ENCODE results near the gene CAMK2N2.
"Not testable (repeated sequence)": the region's sequence is repeated elsewhere in the genome, so short reads cannot be mapped to it uniquely, and the experiment has no call there.

The CAMK2N2 gene

DNA sequence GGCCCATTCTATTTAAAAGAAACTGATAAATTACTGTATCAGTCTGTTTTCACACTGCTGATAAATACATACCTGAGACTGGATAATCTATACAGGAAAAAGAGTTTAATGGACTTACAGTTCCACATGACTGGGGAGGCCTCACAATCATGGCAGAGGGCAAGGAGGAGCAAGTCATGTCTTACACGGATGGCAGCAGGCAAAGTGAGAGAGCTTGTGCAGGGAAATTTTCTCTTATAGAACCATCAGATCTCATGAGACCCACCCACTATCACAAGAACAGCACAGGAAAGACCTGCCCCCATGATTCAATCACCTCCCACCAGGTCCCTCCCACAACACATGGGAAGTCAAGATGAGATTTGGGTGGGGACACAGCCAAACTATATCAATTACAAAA lies 5.9 kb upstream of the CAMK2N2 start:
- not testable (repeated sequence) for DNase-seq

DNA sequence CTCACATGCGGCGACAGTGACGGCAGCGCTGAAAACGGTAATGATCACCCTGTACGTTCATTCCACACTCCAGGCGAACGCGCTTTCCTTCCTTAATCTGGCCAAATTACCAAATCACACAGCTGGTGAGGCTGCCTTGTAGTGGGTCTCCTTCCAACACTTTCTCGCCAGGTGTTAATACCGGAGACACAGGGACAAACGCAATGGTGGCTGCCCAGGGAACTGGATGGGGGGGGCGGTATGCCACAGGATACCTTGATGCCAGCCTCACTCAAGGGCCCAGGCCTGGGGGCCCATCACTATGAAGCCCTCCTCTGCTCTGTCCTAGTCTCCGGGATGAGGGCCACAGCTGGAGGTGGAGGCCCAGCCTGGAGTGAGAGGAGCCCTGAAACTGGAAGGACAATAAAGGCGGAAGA lies 1.4 kb upstream of the CAMK2N2 start:
- no peak for DNase-seq

DNA sequence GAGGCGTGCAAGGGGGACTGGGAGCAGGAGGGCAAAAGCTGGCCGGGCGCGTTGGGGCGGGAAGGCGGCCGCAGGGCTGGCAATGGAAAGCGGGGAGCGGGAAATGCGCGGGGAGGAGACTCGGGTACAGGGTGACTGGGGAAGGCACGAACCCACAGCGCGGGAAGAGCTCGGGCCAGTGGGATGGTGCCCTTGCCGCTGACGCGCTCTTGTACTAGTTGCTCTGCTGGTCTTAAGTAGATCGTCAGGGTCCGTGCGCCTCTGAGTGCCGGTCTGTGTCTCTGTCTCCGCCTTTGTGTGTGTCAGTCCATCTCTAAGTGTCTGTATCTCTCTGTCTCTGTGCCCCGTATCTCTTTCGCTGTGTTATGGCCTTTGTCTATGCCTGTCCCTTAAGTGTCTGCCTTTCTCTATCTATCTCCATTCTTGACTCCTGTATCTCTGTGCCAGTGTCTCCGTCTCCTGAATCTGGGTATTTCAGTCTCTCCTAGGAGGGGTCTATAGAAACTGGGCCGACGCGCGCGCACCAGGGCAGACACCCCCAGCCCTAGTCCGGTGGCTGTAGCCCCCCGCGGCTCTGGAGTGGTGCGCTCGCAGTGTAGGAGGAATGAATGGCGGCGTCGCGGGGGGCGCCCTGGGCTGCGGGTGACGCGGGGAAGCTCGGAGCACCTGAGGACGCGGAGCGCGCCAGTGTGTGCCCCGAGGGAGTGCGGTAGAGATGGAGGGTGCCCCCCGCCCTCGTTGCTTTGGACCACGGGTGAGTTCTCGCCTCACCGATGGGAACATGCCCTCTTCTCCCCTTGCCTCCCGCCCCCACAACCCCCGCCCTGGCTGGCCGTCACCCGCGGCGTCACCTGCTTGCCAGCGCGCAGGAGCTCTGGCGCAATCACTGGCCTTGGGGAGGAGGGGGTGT lies 756 bp upstream of the CAMK2N2 start:
- DNase-seq: peak; percentile 12

DNA sequence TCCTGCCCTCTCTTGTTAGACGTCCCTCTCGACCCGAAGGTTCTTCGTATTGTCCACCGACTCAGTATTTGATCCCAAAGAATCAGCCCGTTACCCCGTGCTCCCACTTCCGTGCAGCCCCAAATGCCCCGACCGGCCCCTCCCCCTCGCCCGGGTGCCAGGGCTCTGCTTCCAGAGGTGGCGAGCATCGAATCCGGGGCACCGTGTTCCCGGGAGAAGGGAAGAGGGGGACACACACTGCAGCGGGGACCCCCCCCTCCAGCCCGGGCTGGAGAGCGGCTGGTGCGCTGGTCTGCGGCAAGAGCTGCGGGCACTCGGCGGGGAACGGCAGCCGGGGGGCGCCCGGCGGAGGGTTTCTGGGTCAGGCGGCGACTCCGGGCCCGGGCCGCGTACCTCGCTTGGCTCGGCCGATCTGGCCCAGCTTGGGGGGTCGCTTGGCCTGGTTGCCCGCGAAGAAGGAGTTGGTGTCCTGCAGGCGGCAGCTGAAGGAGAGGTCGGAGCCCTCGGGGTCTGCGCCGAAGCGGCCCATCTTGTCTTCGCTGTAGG lies 556 bp downstream of the CAMK2N2 start:
- DNase-seq: no peak

DNA sequence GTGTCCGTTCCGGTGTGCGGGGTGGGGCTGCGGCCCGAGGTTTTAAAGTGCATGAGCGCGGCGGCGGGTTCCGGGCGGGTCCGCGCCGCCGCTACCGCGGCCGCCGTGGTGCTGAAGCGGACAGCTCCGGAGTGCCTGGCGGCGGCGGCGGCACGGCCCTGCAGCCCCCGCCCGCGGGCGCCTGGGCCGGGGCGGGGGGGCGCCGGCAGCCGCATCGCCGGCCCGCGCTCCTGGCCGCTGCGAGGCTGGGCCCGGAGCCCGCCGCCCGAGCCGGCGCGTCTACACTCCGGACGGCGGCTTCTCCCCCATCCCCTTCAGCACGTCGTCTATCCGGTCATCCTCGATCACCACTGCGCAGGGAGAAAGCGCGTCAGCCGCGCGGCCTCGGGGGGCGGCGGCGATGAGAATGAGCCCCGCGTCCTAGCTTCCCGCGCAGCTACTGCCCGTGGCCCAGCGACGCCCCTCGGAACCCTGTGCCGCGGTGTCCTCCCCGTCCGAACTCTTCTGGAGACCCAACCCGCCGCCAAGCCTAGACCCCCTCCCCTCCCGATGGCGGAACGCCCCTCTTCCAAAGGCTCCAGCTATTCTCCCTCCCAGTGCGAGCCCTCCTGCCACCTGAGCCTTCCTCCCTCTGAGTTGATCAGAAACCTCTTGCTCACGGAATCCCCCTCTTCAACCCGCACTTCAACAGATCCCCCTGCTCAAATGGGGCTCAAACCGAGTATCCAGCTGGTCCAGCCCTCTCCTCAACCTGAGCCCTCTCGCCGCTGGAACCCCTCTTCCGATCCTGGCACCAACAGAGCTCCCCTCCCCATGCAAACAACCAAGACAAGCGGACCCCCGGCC lies 1.3 kb downstream of the CAMK2N2 start:
- DNase-seq: no peak

DNA sequence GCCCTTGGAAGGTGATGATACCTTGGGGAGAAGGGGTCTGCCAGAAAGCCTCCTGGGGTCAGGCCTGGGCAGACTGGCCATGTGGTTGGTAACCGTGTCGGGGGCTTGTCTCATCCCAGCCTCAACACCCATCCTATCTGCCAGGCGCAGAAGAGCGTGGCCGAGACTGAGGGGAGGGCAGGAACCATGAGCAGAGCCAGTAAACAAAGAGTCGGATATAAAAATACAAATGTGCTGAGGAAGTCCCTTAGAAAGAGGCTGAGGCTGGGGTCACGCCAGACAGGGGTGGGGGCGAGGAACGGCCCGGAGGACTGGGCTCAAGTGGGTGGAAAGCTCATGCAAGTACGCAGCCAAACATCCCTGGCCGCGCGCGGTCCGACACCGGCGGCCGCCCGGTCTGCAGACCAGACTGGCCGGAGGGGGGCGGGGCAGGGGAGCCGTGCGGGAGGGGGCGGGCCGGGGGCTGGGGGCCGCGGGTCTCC lies 1.9 kb downstream of the CAMK2N2 start:
- no peak for DNase-seq

DNA sequence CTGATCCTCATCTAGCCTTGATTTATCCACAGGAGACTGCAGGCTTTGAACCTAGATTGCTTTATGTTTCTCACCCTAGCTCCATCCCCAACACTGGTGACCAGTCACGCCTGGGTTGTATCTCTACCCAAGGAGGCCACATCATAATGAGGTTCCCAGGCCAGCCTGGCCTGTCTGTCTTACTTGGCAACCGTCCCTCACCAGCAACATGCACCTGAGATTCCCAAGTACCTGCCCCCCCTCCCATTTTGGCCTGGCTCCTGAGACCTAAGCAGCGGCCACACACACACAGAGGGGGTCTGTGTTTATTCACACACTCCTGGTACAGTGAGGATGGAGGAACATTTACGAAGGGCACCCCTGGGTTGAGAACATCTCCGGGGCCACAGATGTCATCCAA lies 2.4 kb downstream of the CAMK2N2 start:
- no peak for DNase-seq

DNA sequence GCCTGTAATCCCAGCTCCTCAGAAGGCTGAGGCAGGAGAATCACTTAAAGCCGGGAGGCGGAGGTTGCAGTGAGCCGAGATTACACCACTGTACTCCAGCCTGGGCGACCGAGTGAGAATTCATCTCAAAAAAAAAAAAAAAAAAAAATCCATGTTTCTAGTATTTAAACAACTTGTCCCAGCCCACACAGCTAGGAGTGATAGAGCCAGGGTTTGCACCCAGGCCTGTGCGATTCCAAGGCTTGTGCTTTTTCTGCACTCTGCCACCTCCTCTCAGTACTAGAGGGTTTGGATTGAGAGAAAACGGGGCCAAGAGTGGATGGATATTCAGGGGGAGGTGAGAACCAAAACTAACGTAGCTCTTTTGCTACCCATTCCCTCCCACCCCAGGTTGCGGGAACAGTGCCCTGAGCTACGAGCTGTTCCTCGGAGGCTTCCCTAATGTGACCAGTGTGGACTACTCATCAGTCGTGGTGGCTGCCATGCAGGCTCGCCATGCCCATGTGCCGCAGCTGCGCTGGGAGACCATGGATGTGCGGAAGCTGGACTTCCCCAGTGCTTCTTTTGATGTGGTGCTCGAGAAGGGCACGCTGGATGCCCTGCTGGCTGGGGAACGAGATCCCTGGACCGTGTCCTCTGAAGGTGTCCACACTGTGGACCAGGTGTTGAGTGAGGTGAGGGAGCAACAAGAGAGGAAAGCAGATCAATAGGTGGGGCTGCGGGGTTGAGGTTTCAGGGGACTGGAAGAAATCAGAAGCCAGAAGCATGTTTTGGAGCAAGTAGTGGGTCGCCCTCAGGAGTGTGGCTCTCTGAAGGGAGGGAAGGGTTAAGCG lies 4.1 kb downstream of the CAMK2N2 start:
- no peak for DNase-seq

DNA sequence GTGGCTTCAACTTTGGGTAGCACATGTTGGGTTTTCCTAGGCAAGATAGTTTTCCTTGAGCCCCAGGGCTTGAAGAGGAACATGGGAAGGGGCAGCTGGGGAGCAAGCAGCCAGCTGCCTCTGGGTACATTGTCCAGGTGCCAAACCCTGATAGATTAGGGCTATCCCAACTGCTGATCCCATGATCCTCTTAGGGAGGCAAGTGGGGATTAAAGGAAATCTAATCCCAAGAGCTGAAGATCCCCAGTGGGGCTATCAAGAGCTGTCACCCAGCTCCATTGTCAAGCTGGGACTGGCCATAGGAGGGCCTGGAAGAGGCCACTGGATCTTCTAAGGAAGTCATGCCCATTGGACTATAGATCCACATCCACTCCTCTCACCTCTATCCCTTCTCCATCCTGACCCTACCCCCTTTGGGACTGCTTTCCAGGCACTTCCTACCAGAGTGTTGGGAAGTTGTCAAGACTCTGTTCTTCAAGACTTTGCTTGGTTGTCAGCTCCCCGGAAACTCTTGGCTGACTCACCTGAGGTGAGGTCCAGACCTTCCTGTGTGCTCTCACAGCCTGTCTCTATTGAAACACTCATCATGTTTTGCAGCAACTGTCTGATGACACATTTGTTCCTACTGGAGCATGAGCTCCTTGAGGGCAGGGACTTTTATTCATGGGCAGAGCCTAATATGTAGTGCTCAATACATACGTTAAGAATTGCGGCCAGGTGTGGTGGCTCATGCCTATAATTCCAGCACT lies 5.9 kb downstream of the CAMK2N2 start:
- DNase-seq: peak; percentile 51

DNA sequence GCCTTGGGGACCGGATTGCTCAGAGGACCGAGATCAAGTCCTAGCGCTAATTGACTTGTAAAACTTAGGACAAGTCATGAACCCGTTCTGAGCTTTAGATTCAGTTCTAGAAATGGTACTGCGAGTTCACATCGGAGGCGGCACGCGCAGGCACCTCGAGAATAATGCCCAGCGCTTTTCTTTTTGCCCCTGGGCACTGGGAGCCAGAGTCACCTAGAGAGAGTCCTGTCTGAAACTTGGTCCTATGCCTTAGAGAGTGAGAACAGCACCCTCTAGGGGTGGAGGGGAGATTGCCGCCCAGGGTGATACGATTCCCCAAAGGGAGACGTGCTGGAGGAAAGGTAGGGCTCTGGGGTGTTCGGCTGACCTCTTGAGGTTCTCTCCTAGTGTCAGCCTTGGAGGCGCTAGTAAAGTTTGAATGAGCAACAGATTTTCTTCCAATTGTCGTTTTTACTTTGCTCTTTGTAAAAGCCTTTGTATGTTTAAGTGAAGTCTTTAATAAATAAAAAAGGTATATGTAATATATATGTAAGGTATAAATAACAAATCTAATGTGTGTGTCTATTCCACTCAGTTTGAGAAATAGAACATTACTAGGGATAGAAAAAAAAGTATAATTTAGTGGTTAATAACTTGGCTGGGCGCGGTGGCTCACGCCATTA lies 11.1 kb downstream of the CAMK2N2 start:
- DNase-seq: peak; percentile 83

DNA sequence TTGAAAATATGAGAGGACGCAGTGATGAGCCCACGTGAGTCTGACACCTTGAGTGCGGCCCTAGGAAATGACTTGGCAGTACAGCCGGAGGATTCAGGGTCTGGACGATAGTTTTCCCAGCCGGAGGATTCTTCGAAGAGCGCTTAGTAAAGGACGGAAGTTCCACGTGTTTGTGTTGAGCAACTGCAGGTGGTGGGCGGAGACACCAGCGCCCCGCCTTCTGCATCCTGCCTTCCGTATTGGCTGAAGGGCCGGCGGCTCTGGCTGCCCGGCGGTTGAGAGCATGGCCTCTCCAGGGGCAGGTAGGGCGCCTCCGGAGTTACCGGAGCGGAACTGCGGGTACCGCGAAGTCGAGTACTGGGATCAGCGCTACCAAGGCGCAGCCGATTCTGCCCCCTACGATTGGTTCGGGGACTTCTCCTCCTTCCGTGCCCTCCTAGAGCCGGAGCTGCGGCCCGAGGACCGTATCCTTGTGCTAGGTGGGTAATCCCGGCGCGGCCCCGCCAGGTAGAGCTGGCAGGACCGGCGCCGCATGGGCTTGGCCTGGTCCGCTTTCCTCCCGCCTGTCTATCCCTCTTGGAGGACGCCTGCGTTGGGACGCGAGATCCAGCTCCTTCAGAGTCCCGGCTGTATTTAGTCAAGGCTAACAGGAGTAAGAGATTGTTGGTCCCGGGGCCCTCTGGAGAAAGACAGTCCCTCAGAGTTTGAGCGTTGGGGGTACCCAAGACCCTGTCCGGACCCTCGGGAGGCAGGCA lies 11.8 kb downstream of the CAMK2N2 start, which contains the start of gene EEF1AKMT4:
Gene EEF1AKMT4 (plus strand): TSS at position 261 of the 755 bp plus-strand sequence. CDS start 23 bp downstream, at position 284.
- DNase-seq: peak; percentile 97

DNA sequence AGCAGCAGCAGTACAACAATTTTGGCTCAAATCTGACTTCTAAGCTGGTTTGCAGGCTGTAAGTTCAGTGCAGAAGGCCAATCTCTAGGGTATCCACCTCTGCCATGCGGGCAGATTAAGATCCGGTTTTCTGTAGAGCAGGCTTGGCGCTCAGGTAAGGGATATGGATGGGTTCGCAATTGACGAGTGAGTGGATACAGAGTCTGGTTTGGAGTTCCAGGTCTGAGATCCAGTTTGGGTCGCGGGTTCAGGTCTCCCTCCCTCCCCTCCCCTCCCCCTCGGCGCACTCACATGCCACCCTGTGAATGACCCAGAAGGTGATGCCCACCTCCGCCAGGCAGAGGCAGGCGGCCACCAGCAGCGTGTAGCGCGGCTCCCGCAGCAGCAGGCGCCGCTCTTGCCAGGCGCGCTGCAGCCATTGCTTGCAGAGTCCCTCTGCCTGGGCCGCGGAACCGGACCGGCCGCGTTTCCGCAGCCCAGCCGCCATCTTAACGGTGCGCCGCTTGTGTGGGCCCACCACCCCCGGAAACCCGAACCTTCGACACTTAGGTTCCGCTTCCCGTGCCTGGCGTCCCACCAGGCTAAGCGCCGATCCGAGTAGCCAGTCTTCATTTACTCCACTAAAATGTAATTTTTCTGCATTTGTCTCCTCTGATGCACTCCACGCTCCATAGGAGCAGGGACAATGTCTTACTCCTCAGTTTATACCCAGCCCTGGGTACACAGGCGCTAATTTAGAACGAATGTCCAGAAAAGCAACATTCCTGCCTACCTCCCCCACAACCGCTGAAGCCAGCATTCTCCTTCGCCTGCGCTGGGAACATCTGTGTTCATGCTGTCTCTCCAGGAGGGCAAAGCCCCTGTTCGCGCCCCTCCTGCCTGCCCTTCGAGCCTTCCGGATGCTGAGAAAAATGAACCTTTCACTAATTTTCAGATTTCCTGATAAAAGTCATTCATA lies 12.6 kb downstream of the CAMK2N2 start, which contains the start of gene ALG3:
Gene ALG3 (minus strand): TSS at position 509 of the 958 bp plus-strand sequence. CDS start 22 bp downstream, at position 487.
- DNase-seq: peak; percentile 78

DNA sequence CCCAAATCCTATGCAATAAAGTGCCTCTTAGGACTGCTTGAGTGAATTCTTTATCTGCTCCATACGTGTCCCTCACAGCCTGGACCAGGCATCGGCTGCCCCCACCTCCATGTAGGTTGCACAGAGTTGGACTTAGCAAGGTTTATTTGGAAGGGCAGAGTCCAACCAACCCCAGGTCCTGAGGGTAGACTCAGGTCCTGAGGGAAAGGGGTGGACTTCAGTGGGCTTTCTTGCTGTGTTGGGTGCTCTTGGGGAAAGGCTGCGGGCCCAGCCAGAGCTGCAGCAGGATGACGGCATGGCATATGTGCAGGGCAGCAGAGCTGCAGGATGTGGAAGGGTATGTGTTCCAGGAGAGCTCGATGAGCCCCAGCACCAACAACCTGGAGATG lies 19.1 kb downstream of the CAMK2N2 start:
- no peak for DNase-seq

DNA sequence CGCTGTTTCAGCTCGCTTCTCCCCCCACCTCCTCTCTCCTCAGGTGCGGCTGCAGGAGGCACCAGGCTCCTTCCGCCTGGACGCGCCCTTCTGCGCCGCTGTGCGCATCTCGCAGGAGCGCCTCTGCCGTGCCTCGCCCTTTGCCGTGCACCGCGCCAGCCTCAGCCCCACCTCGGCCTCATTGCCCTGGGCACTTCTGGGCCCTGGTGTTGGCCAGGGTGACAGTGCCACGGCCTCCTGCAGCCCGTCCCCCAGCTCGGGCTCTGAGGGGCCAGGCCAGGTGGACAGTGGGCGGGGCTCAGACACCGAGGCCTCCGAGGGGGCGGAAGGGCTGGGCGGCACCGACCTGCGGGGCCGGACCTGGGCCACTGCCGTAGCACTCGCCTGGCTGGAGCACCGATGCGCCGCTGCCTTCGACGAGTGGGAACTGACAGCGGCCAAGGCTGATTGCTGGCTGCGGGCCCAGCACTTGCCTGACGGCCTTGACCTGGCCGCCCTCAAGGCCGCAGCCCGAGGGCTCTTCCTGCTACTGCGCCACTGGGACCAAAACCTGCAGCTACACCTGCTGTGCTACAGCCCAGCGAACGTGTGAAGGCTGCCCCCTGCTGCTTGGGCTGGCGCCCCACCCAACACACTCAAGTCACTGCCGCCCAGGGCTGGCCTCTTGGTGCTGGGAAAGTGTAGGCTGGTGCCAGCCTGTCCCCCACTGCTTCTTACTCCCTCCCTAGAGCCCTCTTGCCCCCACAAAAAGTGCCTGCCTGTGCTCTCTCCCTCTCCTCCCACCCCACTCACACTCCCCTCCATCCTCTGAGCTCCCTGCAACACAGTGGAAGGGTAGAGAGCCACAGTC lies 19.7 kb downstream of the CAMK2N2 start:
- no peak for DNase-seq

DNA sequence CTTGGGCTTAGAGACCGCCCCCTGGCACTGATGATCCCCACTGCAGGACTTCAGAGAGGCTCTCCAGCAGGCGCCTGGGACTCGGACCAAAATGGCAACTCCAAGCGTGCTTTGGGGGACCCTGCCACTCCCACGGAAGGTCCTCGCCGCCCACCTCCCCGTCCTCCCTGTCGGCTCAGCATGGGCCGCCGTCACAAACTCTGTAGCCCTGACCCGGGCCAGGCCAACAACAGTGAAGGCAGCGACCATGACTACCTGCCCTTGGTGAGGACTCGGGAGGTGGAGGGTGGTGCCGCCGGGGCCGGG lies 20.3 kb downstream of the CAMK2N2 start:
- no peak for DNase-seq

DNA sequence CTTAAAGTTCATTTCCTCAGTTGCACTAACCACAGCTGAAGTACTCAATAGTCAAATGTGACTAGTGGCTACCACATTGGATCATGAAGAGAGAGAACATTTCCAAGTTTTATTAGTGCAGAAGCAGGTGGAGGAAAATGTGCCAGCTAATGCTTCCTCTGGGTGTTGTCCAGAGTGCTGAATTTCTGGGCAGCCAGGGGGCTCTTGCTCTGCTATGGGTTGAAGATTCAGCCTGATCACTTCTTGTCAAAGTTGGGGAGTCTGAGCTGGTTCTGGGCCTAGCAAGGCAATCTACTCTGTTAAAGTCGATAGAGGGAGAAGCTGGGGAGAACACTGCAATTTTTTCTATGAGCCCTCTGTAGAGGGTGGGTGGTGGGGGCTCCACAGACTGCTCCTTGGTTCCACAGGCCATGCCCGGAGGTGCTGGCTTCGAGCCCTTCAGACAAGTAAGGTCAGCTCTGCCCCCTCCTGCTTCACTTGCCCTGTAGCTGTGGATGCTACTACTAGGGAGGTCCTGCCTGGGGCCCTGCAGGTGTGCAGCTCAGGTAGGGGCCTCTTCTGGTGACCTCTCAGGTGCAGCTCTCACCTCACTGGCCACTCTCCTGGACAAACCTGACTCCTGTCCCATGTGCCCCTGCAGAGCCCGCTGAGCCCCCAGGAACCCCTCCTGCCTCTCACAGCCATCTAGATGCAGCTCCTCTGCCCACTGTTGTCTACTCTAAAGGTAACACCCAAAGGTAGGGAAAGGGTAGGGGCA lies 20.8 kb downstream of the CAMK2N2 start:
- DNase-seq: peak; percentile 35

DNA sequence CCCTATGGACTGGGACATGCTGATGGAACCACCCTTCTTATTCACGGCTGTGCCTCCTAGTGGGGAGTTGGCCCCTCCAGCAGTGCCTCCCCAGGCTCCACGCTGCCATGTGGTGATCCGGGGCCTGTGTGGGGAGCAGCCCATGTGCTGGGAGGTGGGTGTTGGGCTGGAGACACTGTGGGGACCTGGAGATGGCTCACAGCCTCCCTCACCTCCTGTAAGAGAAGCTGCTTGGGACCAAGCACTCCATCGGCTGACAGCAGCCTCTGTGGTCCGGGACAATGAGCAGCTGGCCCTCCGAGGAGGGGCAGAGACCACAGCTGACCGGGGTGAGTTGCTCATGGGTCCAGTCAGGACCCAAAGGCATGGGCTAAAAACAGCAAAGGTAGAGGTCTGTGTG lies 21.6 kb downstream of the CAMK2N2 start:
- DNase-seq: no peak
